Adipocyte (in vitro differentiated cells): Measurements from ENCODE around the gene PARD6A.

Source experiments
- DNase-seq: peaks from one replicate; pipeline ENCODE4 v3.0.0-alpha.2; 2015; ENCODE audit warnings: low read depth
- H3K27me3 ChIP-seq: replicated peaks from 2 replicates; pipeline ENCODE4 v1.7.0; 2013; ENCODE audit warnings: mild to moderate bottlenecking, low read length, moderate library complexity; ENCODE audit not compliant: control insufficient read depth, insufficient read depth
- H3K36me3 ChIP-seq: 2 replicates; pipeline ENCODE4 v1.7.0; 2013; ENCODE audit warnings: low read length, mild to moderate bottlenecking, moderate library complexity; ENCODE audit not compliant: control insufficient read depth, insufficient read depth, severe bottlenecking
- H3K4me1 ChIP-seq: 2 replicates; pipeline ENCODE4 v1.7.0; 2013; ENCODE audit warnings: mild to moderate bottlenecking, low read length, moderate library complexity; ENCODE audit not compliant: control insufficient read depth, insufficient read depth
- H3K4me3 ChIP-seq: 2 replicates; pipeline ENCODE4 v1.7.0; 2013; ENCODE audit warnings: mild to moderate bottlenecking, low read length, moderate library complexity
- H3K9ac ChIP-seq: 2 replicates; pipeline ENCODE4 v1.7.0; 2013; ENCODE audit warnings: mild to moderate bottlenecking, low read length, moderate library complexity
- H3K9me3 ChIP-seq: 2 replicates; pipeline ENCODE4 v1.7.0; 2013; ENCODE audit warnings: mild to moderate bottlenecking, low read length, moderate library complexity; ENCODE audit not compliant: control insufficient read depth

Gene PARD6A

DNA sequence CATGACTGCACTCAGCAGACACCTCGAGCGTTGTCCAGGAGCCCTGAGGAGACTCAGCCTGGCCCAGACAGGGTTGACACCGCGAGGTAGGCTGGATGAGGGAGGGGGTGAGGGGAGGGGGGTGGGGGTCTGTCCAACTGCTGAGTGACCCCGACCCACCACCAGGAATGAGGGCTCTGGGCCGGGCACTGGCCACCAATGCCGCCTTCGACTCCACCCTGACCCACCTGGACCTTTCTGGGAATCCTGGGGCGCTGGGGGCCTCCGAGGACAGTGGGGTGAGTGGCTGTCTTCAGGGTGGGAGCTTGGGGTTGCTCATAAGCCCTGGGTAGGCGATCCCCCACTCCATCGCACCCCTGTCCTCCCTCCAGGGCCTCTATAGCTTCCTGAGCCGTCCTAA lies 13.1 kb upstream of the PARD6A start:
- Histone ChIP-seq H3K27me3 (peaks cover 63% of the 10 kb centered on the region), H3K9me3 (no peaks in the 10 kb centered on the region), H3K9ac (no peak overlapping the region), H3K4me3 (no peak overlapping the region), H3K4me1 (no peaks in the 10 kb centered on the region), H3K36me3 (no peaks in the 10 kb centered on the region)
- DNase-seq = no peak

DNA sequence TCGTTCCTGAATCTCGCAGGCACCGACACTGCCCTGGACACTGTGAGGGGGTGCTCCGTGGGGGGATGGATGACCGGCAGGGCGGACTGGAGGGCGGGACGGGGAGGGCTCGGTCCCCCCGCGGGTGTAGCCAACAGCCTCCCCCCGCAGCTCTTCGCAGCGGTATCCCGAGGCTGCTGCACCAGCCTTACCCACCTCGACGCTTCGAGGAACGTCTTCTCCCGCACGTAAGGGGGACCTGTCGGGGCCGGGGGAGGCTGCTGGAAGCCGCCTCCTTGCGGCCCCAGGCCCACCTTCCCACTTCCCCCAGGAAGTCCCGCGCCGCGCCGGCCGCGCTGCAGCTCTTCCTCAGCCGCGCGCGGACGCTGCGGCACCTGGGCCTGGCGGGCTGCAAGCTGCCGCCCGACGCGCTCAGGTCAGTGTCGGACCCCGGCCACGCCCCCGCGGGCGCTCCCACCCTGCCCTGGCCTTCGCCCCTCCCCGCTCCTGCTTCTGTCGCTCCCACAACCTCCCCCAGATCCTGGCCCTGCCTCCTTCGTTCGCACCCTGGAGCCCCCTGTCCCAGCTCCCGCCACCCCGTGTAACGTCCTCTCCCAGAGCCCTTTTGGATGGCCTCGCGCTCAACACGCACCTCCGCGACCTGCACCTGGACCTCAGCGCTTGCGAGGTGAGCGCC lies 12.5 kb upstream of the PARD6A start:
- Histone ChIP-seq H3K4me3 (no peak overlapping the region), H3K36me3 (no peaks in the 10 kb centered on the region), H3K9me3 (no peaks in the 10 kb centered on the region), H3K4me1 (peaks cover 1% of the 10 kb centered on the region), H3K27me3 (peaks cover 63% of the 10 kb centered on the region), H3K9ac (no peak overlapping the region)
- no peak for DNase-seq

DNA sequence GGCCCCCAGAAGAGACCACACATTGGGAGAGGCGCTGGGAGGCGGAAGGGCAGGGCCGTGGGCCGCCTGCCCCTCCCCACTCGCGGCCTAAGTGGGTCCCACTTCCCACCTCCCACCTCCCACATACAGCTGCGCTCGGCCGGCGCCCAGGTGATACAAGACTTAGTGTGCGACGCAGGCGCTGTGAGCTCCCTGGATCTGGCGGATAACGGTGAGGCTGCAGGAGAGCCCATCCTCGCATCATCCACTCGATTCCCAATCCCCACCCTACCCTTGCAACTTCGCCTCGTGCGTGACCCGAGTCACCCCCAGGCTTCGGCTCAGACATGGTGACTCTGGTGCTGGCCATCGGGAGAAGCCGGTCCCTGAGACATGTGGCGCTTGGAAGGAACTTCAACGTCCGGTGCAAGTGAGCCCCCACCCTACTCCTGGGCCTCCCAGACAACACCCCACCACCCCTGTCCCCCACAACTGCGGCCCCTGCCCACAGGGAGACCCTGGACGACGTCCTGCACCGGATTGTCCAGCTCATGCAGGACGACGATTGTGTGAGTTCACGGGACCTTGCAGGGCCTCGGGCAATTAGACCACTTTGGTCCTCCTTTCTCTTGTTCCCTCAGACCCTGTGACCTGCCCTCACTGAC lies 11.9 kb upstream of the PARD6A start:
- no peak for DNase-seq
- no peaks in the 10 kb centered on the region for H3K36me3 ChIP-seq
- peaks cover 62% of the 10 kb centered on the region for H3K27me3 ChIP-seq
- no peak overlapping the region for H3K9ac ChIP-seq
- peaks cover 3% of the 10 kb centered on the region for H3K4me1 ChIP-seq
- no peak overlapping the region for H3K4me3 ChIP-seq
- H3K9me3 ChIP-seq = no peaks in the 10 kb centered on the region

DNA sequence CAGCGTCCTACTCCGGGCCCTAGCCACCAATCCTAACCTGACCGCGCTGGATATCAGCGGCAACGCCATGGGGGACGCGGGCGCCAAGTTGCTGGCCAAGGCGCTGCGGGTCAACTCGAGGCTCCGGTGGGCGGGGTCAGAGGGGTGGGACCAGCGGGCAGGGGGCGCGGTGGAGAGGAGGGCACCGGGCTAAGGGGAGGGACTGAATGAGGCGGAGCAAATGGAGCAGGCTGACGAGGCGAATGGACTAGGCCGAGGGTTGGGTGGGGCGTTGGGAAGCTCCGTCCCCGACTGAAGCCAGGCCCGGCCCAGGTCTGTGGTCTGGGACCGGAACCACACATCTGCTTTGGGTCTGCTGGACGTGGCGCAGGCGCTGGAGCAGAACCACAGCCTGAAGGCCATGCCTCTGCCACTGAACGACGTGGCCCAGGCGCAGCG lies 11.2 kb upstream of the PARD6A start:
- peaks cover 3% of the 10 kb centered on the region for H3K4me1 ChIP-seq
- H3K27me3 ChIP-seq = peaks cover 59% of the 10 kb centered on the region
- H3K9me3 ChIP-seq = no peaks in the 10 kb centered on the region
- no peak overlapping the region for H3K9ac ChIP-seq
- no peaks in the 10 kb centered on the region for H3K36me3 ChIP-seq
- no peak for DNase-seq
- H3K4me3 ChIP-seq = no peak overlapping the region

DNA sequence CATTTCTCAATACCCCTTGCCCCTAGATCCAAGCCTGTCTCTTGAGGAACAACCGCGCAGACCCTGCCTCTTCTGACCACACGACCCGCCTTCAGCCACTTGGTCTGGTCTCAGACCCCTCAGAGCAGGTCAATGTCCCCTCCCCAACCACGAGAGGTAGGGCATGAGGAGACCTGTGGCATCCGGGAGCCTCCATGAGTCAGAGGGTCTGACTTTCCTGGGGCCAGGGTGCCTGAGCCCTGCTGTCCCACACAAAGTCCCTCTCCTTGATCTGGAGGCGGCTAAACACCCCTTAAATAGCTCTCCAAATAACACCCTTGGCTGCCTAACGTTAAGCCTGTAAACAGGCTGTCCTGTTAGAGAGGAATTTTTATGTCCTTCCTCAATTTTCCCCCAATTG lies 10.7 kb upstream of the PARD6A start:
- peaks cover 3% of the 10 kb centered on the region for H3K4me1 ChIP-seq
- H3K9ac ChIP-seq = no peak overlapping the region
- no peaks in the 10 kb centered on the region for H3K9me3 ChIP-seq
- peaks cover 59% of the 10 kb centered on the region for H3K27me3 ChIP-seq
- H3K36me3 ChIP-seq = no peaks in the 10 kb centered on the region
- no peak for DNase-seq
- H3K4me3 ChIP-seq = no peak overlapping the region

DNA sequence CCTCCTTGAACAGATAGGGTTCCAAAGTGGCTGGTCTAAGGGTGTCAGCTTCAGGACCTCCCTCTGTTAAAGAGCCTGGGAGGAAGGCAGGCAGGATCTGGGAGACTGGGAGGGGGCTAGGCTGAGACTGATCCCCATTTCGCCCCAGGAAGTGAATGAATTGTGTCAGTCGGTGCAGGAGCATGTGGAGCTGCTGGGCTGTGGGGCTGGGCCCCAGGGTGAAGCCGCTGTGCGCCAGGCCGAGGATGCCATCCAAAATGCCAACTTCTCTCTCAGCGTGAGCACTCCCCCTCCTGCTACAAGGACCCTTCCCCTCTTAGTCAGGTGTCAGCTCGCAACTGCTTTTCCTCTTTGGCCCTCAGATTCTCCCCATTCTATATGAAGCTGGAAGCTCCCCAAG lies 9.7 kb upstream of the PARD6A start:
- H3K4me1 ChIP-seq = peaks cover 3% of the 10 kb centered on the region
- H3K36me3 ChIP-seq = no peaks in the 10 kb centered on the region
- H3K27me3 ChIP-seq = peaks cover 50% of the 10 kb centered on the region
- no peaks in the 10 kb centered on the region for H3K9me3 ChIP-seq
- H3K4me3 ChIP-seq = no peak overlapping the region
- no peak for DNase-seq
- H3K9ac ChIP-seq = no peak overlapping the region

DNA sequence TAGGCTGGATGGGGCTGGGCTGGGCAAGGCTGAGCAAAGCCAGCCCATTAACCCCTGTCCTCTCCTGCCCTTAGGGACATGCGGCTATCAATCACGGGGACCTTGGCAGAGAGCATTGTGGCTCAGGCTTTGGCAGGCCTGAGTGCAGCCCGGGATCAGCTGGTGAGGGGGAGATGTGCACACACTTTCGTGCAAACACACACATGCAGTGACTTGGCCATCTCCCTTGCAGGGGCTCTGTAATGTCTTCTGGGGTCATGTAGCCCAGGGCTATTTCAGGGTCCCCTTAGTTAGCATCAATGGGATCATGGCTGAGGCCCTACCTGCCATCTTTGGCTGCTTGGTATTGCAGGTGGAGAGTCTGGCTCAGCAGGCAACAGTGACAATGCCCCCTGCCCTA lies 8.9 kb upstream of the PARD6A start:
- H3K4me3 ChIP-seq = no peak overlapping the region
- DNase-seq = no peak
- peaks cover 3% of the 10 kb centered on the region for H3K4me1 ChIP-seq
- H3K27me3 ChIP-seq = peaks cover 42% of the 10 kb centered on the region
- no peaks in the 10 kb centered on the region for H3K9me3 ChIP-seq
- H3K9ac ChIP-seq = no peak overlapping the region
- no peaks in the 10 kb centered on the region for H3K36me3 ChIP-seq

DNA sequence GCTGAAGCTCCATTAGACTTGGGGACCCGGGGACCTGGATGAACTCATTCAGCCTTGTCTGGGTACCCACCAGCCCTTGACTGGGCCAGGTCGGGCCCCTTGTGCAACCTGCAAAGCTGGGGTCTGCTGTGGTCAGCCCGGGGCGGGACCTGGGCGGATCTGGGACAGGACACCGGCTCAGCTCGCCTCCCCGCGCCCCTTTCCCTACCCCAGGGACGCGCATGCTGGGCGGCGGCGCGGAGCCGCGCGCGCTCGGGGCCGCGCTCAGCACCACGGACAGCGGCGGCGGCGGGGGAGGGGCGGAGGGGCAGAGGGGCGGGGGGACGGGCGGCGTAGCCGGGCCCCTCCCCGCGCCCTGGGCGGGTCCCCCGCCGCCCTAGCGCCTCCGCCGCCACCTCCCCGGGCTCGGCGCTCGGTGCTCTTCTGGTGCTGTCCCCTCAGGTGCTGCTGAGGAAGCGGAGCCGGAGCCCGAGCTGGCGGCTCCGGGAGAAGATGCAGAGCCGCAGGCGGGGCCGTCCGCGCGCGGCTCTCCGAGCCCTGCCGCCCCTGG lies 8.1 kb upstream of the PARD6A start:
- peak; percentile 53 for DNase-seq
- Histone ChIP-seq H3K36me3 (peaks cover 2% of the 10 kb centered on the region), H3K4me1 (peaks cover 3% of the 10 kb centered on the region), H3K9ac (no peak overlapping the region), H3K9me3 (no peaks in the 10 kb centered on the region), H3K27me3 (peaks cover 41% of the 10 kb centered on the region), H3K4me3 (no peak overlapping the region)

DNA sequence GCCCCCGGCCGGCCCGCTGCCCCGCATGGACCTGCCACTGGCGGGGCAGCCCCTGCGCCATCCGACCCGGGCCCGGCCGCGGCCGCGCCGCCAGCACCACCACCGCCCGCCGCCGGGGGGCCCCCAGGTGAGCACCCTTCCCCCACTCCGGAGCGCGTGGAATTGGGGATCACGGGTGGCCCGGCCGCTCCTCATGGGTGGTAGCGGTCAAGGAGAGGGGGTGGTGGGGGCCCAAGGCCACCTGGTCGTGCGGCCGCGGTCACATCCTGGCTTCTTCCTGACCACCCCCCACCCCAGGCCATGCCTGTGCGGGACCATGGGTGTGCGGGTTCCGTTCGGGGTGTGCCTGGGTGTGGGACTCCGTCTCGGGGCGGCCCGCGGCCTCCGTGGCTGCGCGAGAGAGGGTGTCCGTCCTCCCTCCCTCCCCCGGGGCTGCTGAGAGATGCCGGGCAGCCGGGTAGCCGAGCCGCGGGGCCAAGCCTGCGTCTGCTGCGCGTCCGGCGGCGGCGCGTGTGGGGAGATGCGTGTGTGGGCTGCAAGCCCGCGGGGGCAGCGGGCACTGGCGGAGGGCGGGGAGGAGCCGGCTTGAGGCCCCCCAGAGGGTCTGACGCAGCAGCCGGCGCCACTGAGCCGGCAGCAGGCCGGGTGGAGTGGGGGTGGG lies 7.5 kb upstream of the PARD6A start:
- H3K9me3 ChIP-seq = no peaks in the 10 kb centered on the region
- no peak overlapping the region for H3K9ac ChIP-seq
- peaks cover 36% of the 10 kb centered on the region for H3K27me3 ChIP-seq
- peaks cover 5% of the 10 kb centered on the region for H3K36me3 ChIP-seq
- peak overlapping the region; percentile 72 for H3K4me3 ChIP-seq
- peaks cover 3% of the 10 kb centered on the region for H3K4me1 ChIP-seq
- peak; percentile 50 for DNase-seq

DNA sequence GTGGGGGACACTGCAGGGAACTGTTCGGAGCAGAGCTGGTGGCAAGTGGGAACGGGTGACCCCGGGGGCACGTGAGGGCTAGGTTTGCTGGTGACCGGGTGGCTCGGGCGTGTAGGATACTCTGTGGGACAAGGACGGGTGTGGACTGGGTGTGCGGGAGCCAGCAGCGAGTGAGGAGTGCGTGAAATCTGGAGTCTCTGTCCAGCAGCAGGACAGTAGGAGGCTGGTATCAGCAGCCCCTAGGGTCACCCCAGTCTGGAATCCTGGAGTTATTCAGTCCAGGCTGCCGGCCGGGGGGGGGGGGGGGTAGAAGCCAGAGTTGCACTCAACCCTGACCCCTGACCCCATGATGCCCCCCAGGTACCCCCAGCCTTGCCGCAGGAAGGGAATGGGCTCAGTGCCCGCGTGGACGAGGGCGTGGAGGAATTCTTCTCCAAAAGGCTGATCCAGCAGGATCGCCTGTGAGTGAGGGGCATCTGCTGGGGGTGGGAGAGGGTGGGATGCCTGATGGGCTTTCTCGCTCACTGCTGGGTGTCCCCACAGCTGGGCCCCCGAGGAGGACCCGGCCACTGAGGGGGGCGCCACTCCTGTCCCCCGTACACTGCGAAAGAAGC lies 6.9 kb upstream of the PARD6A start:
- DNase-seq = no peak
- peak overlapping the region; percentile 72 for H3K4me3 ChIP-seq
- no peaks in the 10 kb centered on the region for H3K9me3 ChIP-seq
- no peak overlapping the region for H3K9ac ChIP-seq
- H3K27me3 ChIP-seq = peaks cover 30% of the 10 kb centered on the region
- peaks cover 3% of the 10 kb centered on the region for H3K4me1 ChIP-seq
- peaks cover 5% of the 10 kb centered on the region for H3K36me3 ChIP-seq

DNA sequence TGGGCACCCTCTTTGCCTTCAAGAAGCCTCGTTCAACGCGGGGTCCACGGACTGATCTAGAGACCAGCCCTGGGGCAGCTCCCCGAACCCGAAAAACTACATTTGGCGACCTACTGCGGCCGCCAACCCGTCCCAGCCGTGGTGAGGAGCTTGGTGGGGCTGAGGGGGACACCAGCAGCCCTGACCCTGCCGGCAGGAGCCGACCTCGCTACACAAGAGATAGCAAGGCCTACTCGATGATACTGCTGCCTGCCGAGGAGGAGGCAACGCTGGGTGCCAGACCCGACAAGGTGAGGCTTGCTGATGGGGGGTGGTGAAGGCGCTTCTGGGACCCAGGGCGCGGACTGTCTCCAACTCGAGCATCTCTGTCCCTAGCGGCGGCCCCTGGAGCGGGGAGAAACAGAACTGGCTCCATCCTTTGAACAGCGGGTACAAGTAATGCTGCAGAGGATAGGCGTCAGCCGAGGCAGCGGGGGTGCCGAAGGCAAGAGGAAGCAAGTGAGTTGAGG lies 6.3 kb upstream of the PARD6A start:
- Histone ChIP-seq H3K4me3 (no peak overlapping the region), H3K9ac (no peak overlapping the region), H3K36me3 (peaks cover 5% of the 10 kb centered on the region), H3K9me3 (no peaks in the 10 kb centered on the region), H3K4me1 (peaks cover 8% of the 10 kb centered on the region), H3K27me3 (peaks cover 27% of the 10 kb centered on the region)
- no peak for DNase-seq
